Motor neuron (in vitro differentiated cells): ENCODE data around the gene ORMDL1. TPM values are rescaled to one million over a fixed set of nuclear protein-coding genes. Genes with fewer than 3 reads are reported as not detected.
A peak's percentile ranks its signal among the peaks of the same experiment; 100 is the strongest.

Experiments used
- ATAC-seq, 8 experiments: fragments of 200-7000 bp; cut with Tn5 transposase; replicated peaks in 6 of 8; 2 replicates each; pipeline ENCODE4 v1.8.0; 2021; ENCODE audit warnings: mild to moderate bottlenecking in 8 of 8, moderate library complexity in 8 of 8
- H3K27ac ChIP-seq, 2 donors: fragments of 250-450 bp; sonication (Bioruptor Pico); 2 replicates each; pipeline ENCODE4 v1.9.0; 2021; ENCODE audit warnings: antibody characterized with exemption in 2 of 2, mild to moderate bottlenecking in 2 of 2, moderate library complexity in 1 of 2
- H3K4me1 ChIP-seq, 2 donors: fragments of 250-450 bp; sonication (Bioruptor Pico); replicated peaks in 1 of 2; 2 replicates each; pipeline ENCODE4 v1.6.1; 2021; ENCODE audit warnings: antibody characterized with exemption in 2 of 2, mild to moderate bottlenecking in 2 of 2, moderate library complexity in 1 of 2
- H3K4me3 ChIP-seq, 5 donors: fragments of 250-450 bp; sonication (Bioruptor Pico); 2 replicates each; pipeline ENCODE4 v1.9.0; 2021; ENCODE audit warnings: antibody characterized with exemption in 5 of 5, mild to moderate bottlenecking in 5 of 5, moderate library complexity in 4 of 5
- WGBS, 10 experiments: fragments of 450-650 bp; shearing (Covaris generic); methylation state at CpG; one replicate each; pipeline ENCODE4 v1.0.0; 2022; 5-methylcytosine and 5-hydroxymethylcytosine counted together
- in situ Hi-C, 9 experiments: fragments of 400-800 bp; cut with MboI; loops; one replicate each; pipeline ENCODE4 v1.15.0; 2021; ENCODE audit warnings: low sequenced_read_pairs in 9 of 9, low pct_unique_long_range_greater_than_20kb in 2 of 9; ENCODE audit not compliant: unreplicated experiment in 9 of 9
- total RNA-seq, 8 experiments: library from RNA; unstranded; fragments of 300-600 nt; gene quantifications; 2 replicates each; pipeline versions ENCODE4 v1.2.3 to v1.2.4, GENCODE V29; 2022

ORMDL1 gene
- 100 to 1,000 TPM in 1 of 8 experiments, 10 to 100 TPM in 7; 44.2 to 115 (median 72.9) TPM for total RNA-seq

- in situ Hi-C loops: loop anchor here in 3 of 9 experiments (25.0 kb wide), 2 partner anchors 253 to 278 kb away; partner anchors contain the start of gene MSTN (in 2 of the 3)
- Histone ChIP-seq H3K4me1 (peaks cover 7 to 15% of the 10 kb centered on the region in 2 donors), H3K27ac (peak within 1 kb of the TSS; percentile 98 to 99), H3K4me3 (peak within 1 kb of the TSS; percentile 70 to 91 (median 82))
- WGBS, 10 experiments: 0 to 7% (median 0%) methylated on average over 1 to 26 of the region's 96 CpGs; no CpG with 5 or more reads in 3 of the 10 experiments
- peak; percentile 88 to 95 (median 92) for ATAC-seq
Observed at GRCh38 chr2:189783927-189784867, at the start of gene ORMDL1, which contains the start of gene PMS1. TSS of gene ORMDL1 (minus strand) at chr2:189784339. CDS start at chr2:189782595, 1,744 bp downstream. TSS of gene PMS1 (plus strand) at chr2:189784450. CDS start at chr2:189791810, 7,360 bp downstream.

- no peaks in the 10 kb centered on the region for H3K4me1 ChIP-seq
- in situ Hi-C loops: no loop called here
- 100% methylated on average over 1 of the region's 1 CpG; no CpG with 5 or more reads in 6 of the 10 experiments for WGBS, 10 experiments
- no peak for ATAC-seq
- H3K27ac ChIP-seq: no peak overlapping the region
- H3K4me3 ChIP-seq: no peak overlapping the region
Observed at GRCh38 chr2:189830510-189830909, 46.4 kb upstream of the ORMDL1 start.

- no peaks in the 10 kb centered on the region for H3K4me1 ChIP-seq
- 30 to 100% (median 94%) methylated on average over 2 to 4 of the region's 4 CpGs; no CpG with 5 or more reads in 1 of the 10 experiments for WGBS, 10 experiments
- H3K4me3 ChIP-seq: no peak overlapping the region
- H3K27ac ChIP-seq: no peak overlapping the region
- in situ Hi-C loops: no loop called here
- peak in 4 of 8 experiments; percentile 32 to 94 (median 84) for ATAC-seq
Observed at GRCh38 chr2:189829102-189829833, 45.1 kb upstream of the ORMDL1 start.

DNA sequence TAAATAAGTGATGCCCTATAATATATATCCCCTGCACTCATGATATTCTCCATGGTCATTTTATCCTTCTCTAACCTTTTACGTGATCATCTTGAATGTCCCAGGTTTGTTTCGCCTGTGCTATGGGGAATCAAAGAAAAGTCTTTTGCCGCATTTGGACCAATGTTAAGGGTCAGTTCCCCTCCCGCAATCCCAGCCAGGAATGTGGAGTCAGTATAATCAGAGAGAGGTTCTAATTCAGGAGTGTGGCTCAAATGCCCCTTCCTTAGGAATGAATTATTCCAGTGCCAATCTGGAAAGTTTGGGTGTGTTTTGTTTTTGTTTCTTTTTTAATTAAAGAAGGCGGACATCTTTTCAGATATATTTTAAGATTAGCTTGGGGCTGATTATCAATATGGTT lies 41.9 kb upstream of the ORMDL1 start:
- 74 to 100% (median 90%) methylated on average over 2 to 5 of the region's 5 CpGs for WGBS, 10 experiments
- Histone ChIP-seq H3K4me1 (no peaks in the 10 kb centered on the region), H3K4me3 (no peak overlapping the region), H3K27ac (no peak overlapping the region)
- no peak for ATAC-seq
- in situ Hi-C loops: no loop called here

- Histone ChIP-seq H3K27ac (no peak overlapping the region), H3K4me3 (no peak overlapping the region), H3K4me1 (no peaks in the 10 kb centered on the region)
- WGBS, 10 experiments: 87 to 100% (median 91%) methylated on average over 3 of the region's 3 CpGs
- ATAC-seq: no peak
- in situ Hi-C loops: no loop called here
Observed at GRCh38 chr2:189824694-189825396, 40.7 kb upstream of the ORMDL1 start.

- peak in 3 of 8 experiments; percentile 27 to 64 (median 44) for ATAC-seq
- Histone ChIP-seq H3K27ac (no peak overlapping the region), H3K4me1 (no peaks in the 10 kb centered on the region), H3K4me3 (no peak overlapping the region)
- 0 to 100% (median 95%) methylated on average over 1 to 18 of the region's 33 CpGs; no CpG with 5 or more reads in 2 of the 10 experiments for WGBS, 10 experiments
- in situ Hi-C loops: no loop called here
Observed at GRCh38 chr2:189821953-189822748, 38.0 kb upstream of the ORMDL1 start.

GRCh38 chr2:189819297-189819704 lies 35.2 kb upstream of the ORMDL1 start:
- Histone ChIP-seq H3K4me3 (no peak overlapping the region), H3K27ac (no peak overlapping the region), H3K4me1 (no peaks in the 10 kb centered on the region)
- in situ Hi-C loops: no loop called here
- 41 to 100% (median 82%) methylated on average over 1 of the region's 1 CpG; no CpG with 5 or more reads in 4 of the 10 experiments for WGBS, 10 experiments
- peak in 2 of 8 experiments; percentile 90 to 93 for ATAC-seq

DNA sequence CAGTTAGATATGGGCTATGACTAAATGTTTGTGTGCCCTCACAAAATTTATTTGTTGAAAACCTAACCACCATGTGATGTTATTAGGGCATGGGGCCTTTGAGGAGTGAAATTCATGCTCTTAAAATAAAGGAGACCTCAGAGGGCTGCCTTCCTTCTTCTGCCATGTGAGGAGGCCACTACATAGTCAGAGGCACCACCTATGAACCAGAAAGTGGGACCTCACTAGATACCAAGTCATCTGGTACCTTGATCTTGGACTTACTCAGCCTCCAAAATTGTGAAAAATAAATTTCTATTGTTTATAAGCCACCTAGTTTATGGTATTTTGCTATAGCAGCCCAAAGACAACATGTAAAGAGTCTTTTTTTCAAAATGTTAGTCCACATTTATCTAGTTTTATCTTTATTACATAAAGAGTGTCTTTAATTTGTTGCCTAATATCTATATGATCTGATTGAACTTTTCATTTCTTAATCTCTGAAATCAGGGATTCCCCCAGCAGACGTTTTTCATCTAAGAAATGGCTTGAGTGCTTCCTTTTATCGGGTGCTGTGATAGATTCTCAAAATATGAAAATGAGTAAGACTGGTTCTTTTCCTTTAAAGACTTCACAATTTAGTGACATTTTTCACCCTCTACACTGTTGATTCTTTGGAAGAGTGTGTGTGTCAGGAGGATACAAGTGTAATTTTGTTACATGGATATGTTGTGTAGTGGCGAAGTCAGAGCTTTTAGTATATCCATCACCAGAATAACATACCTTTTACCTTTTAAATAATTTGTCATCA lies 34.3 kb upstream of the ORMDL1 start:
- no peak for ATAC-seq
- in situ Hi-C loops: no loop called here
- WGBS, 10 experiments: 38 to 100% (median 93%) methylated on average over 1 to 3 of the region's 3 CpGs; no CpG with 5 or more reads in 1 of the 10 experiments
- H3K4me3 ChIP-seq: no peak overlapping the region
- H3K27ac ChIP-seq: no peak overlapping the region
- H3K4me1 ChIP-seq: no peaks in the 10 kb centered on the region

- ATAC-seq: no peak
- WGBS, 10 experiments: 69 to 100% (median 97%) methylated on average over 1 to 3 of the region's 3 CpGs
- in situ Hi-C loops: no loop called here
- Histone ChIP-seq H3K4me3 (no peak overlapping the region), H3K27ac (no peak overlapping the region), H3K4me1 (no peaks in the 10 kb centered on the region)
Observed at GRCh38 chr2:189803431-189803830, 19.3 kb upstream of the ORMDL1 start.

DNA sequence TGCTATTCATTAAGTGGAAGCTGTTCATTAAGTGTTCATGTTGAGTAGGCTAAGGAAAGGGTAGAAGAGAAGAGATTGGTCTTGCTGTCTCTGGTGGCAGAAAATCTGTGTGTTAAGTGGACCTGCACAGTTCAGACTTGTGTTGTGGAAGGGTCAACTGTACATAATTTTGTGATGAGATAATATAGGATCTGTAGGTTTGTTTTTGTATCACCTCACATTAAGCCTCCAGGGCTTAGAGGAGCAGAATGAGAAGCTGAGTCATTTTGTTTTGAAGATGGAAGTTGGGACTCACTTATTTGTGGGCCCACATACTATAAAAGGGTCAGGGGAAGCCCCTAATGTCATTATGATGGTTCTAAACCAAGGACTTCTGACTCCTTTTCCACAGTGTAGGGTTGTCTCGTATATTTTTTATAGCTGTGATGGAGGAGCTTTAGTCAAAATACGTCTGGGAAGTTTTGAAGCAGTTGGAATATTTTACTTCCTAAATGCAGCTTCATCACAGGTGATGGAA lies 18.3 kb upstream of the ORMDL1 start:
- Histone ChIP-seq H3K4me1 (no peaks in the 10 kb centered on the region), H3K4me3 (no peak overlapping the region), H3K27ac (no peak overlapping the region)
- in situ Hi-C loops: no loop called here
- 80 to 100% (median 96%) methylated on average over 1 to 2 of the region's 2 CpGs; no CpG with 5 or more reads in 6 of the 10 experiments for WGBS, 10 experiments
- ATAC-seq: no peak

GRCh38 chr2:189799531-189799930 lies 15.4 kb upstream of the ORMDL1 start:
- WGBS, 10 experiments: 43 to 100% (median 86%) methylated on average over 1 of the region's 2 CpGs; no CpG with 5 or more reads in 7 of the 10 experiments
- Histone ChIP-seq H3K4me3 (no peak overlapping the region), H3K4me1 (no peaks in the 10 kb centered on the region), H3K27ac (no peak overlapping the region)
- in situ Hi-C loops: loop anchor here in 3 of 9 experiments (25.0 kb wide), 2 partner anchors 238 to 263 kb away; partner anchors contain the start of gene MSTN (in 2 of the 3)
- ATAC-seq: peak in 2 of 8 experiments; percentile 59 to 71
